Activated CD8-positive, alpha-beta memory T cell treated with anti-CD3 and anti-CD28 coated beads, Interleukin-2, amount 50 U/mL, for 1 hour (primary cell): ENCODE results near the gene CEP78.
"Not testable (repeated sequence)": the region's sequence is repeated elsewhere in the genome, so short reads cannot be mapped to it uniquely, and the experiment has no call there.

ENCODE experiments used
- DNase-seq: peaks from one replicate; pipeline ENCODE4 v3.0.0-alpha.2; 2020; ENCODE audit errors: extremely low read depth

Gene CEP78

GRCh38 chr9:78235256-78235761, 566 bp upstream of the CEP78 start:
- no peak for DNase-seq

- no peak for DNase-seq
Observed at GRCh38 chr9:78236551-78236910, 656 bp downstream of the CEP78 start.

- no peak for DNase-seq
Observed at GRCh38 chr9:78238046-78239038, 2.5 kb downstream of the CEP78 start.

- no peak for DNase-seq
Observed at GRCh38 chr9:78239506-78239905, 3.6 kb downstream of the CEP78 start.

- no peak for DNase-seq
Observed at GRCh38 chr9:78242041-78242440, 6.2 kb downstream of the CEP78 start.

GRCh38 chr9:78243130-78243529, 7.3 kb downstream of the CEP78 start:
- DNase-seq, result no peak

GRCh38 chr9:78245401-78245800, 9.5 kb downstream of the CEP78 start:
- DNase-seq, result no peak

GRCh38 chr9:78248635-78249034, 12.8 kb downstream of the CEP78 start:
- no peak for DNase-seq

- no peak for DNase-seq
Observed at GRCh38 chr9:78249542-78249941, 13.7 kb downstream of the CEP78 start.

- DNase-seq, result no peak
Observed at GRCh38 chr9:78252616-78253015, 16.7 kb downstream of the CEP78 start.

GRCh38 chr9:78253285-78253684, 17.4 kb downstream of the CEP78 start:
- no peak for DNase-seq

- no peak for DNase-seq
Observed at GRCh38 chr9:78261403-78262001, 25.6 kb downstream of the CEP78 start.

- DNase-seq, result no peak
Observed at GRCh38 chr9:78262655-78263054, 26.8 kb downstream of the CEP78 start.

GRCh38 chr9:78267889-78268288, 32.0 kb downstream of the CEP78 start:
- DNase-seq, result no peak

- no peak for DNase-seq
Observed at GRCh38 chr9:78269784-78270183, 33.9 kb downstream of the CEP78 start.

GRCh38 chr9:78272307-78272706, 36.4 kb downstream of the CEP78 start:
- DNase-seq, result no peak

- DNase-seq, result no peak
Observed at GRCh38 chr9:78273761-78274160, 37.9 kb downstream of the CEP78 start.

GRCh38 chr9:78278177-78278777, 42.4 kb downstream of the CEP78 start:
- no peak for DNase-seq

GRCh38 chr9:78278801-78279200, 42.9 kb downstream of the CEP78 start:
- no peak for DNase-seq

GRCh38 chr9:78280982-78281668, 45.2 kb downstream of the CEP78 start:
- DNase-seq, result no peak

GRCh38 chr9:78284181-78284580, 48.3 kb downstream of the CEP78 start:
- not testable (repeated sequence) for DNase-seq

- DNase-seq, result no peak
Observed at GRCh38 chr9:78286125-78286524, 50.2 kb downstream of the CEP78 start.
